Lung (tissue), 12 donors: ENCODE results near the gene AASDHPPT. TPM values are rescaled to one million over a fixed set of nuclear protein-coding genes. Genes with fewer than 3 reads are reported as not detected.

Source experiments
- ATAC-seq: fragments of 200-7000 bp; cut with Tn5 transposase; one replicate; pipeline ENCODE4 v1.9.1; 2020; ENCODE audit warnings: moderate number of reproducible peaks; ENCODE audit not compliant: insufficient read depth, low FRiP score
- DNase-seq, 3 donors: peaks; one replicate each; pipeline ENCODE4 v3.0.0-alpha.2; 2013 to 2017
- H3K27ac ChIP-seq, 2 donors: one replicate each; pipeline ENCODE4 v1.5.1; 2013; ENCODE audit warnings: mild to moderate bottlenecking in 2 of 2, moderate library complexity in 2 of 2, control low read depth in 1 of 2, inconsistent platforms in 1 of 2, low read depth in 1 of 2, low read length in 1 of 2
- H3K27me3 ChIP-seq, 3 donors: one replicate each; pipeline ENCODE4 v1.5.1; 2013; ENCODE audit warnings: low read length in 2 of 3; ENCODE audit not compliant: control insufficient read depth in 3 of 3, insufficient read depth in 3 of 3
- H3K36me3 ChIP-seq, 4 donors: one replicate each; pipeline ENCODE4 v1.5.1; 2013; ENCODE audit warnings: low read length in 4 of 4, mild to moderate bottlenecking in 1 of 4, moderate library complexity in 1 of 4; ENCODE audit not compliant: control insufficient read depth in 4 of 4, insufficient read depth in 4 of 4
- H3K4me1 ChIP-seq, 5 donors: one replicate each; pipeline ENCODE4 v1.5.1; 2013; ENCODE audit warnings: low read length in 5 of 5, mild to moderate bottlenecking in 2 of 5, moderate library complexity in 1 of 5; ENCODE audit not compliant: control insufficient read depth in 5 of 5, insufficient read depth in 5 of 5
- H3K4me3 ChIP-seq: one replicate; pipeline ENCODE4 v1.5.1; 2013; ENCODE audit warnings: mild to moderate bottlenecking, control low read depth, moderate library complexity
- H3K9ac ChIP-seq, 2 donors: one replicate each; pipeline ENCODE4 v1.5.1; 2013; ENCODE audit warnings: low read length in 2 of 2, control low read depth in 1 of 2; ENCODE audit not compliant: insufficient read depth in 1 of 2
- H3K9me3 ChIP-seq, 4 donors: one replicate each; pipeline ENCODE4 v1.5.1; 2013; ENCODE audit warnings: low read length in 3 of 4, mild to moderate bottlenecking in 1 of 4, moderate library complexity in 1 of 4; ENCODE audit not compliant: control insufficient read depth in 4 of 4, insufficient read depth in 3 of 4
- WGBS, 2 donors: extraction: QIAGEN DNeasy Blood & Tissue Kit; methylation state at CpG; one replicate each; pipeline ENCODE4 v1.1.7; 2013; 5-methylcytosine and 5-hydroxymethylcytosine counted together
- polyA plus RNA-seq, 2 donors: library from polyadenylated mRNA; stranded (reverse); fragments of 200-250 nt; gene quantifications; one replicate each; pipeline ENCODE4 v1.2.1, GENCODE V29; 2013
- total RNA-seq, 2 donors: library from RNA; depleted of rRNA in 1 of 2; stranded (reverse); fragments of >200 nt in 1 of 2; gene quantifications; one replicate each; pipeline ENCODE4 v1.2.1, GENCODE V29; 2014 to 2021
- TF ChIP-seq, protein P1 (sequence below): IDR thresholded peaks from 2 replicates; pipeline ENCODE4 v1.5.1; 2012; ENCODE audit warnings: mild to moderate bottlenecking; ENCODE audit errors: control extremely low read depth, extremely low read depth
- donor health status: control.
- donor health status: control.
- donor health status: Bipolar disorder and iron deficiency.
- donor health status: healthy.
- donor health status: DM: yes; HTN: yes; CAD: no.

AASDHPPT gene
- total and polyA plus RNA-seq, 4 donors = 13.0 to 57.2 (median 19.9) TPM

DNA sequence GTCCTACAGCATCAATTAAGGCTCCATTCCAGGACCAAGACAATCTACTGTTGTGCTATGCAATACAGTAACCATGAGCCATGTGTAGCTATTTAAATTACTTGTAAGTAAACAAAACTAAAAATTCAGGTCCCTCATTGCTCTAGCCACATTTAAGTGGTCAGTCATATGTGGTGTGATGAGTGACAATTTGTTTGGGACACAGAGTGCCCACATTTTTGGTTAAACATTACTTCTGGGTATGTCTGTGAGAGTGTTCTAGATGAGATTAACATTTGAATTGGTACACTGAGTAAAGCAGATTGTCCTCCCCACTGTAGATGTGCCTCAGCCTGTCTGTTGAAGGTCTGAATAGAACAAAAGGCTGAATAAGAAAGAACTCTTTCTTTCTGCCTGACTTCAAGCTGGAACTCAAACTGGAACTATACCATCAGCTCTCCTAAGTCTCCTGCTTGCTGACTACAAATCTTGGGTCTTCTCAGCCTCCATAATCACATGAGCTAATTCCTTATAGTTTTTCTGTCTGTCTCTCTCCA is 16.1 kb upstream of the AASDHPPT start:
- no peak overlapping the region for H3K4me3 ChIP-seq
- TF ChIP-seq, protein P1, sequence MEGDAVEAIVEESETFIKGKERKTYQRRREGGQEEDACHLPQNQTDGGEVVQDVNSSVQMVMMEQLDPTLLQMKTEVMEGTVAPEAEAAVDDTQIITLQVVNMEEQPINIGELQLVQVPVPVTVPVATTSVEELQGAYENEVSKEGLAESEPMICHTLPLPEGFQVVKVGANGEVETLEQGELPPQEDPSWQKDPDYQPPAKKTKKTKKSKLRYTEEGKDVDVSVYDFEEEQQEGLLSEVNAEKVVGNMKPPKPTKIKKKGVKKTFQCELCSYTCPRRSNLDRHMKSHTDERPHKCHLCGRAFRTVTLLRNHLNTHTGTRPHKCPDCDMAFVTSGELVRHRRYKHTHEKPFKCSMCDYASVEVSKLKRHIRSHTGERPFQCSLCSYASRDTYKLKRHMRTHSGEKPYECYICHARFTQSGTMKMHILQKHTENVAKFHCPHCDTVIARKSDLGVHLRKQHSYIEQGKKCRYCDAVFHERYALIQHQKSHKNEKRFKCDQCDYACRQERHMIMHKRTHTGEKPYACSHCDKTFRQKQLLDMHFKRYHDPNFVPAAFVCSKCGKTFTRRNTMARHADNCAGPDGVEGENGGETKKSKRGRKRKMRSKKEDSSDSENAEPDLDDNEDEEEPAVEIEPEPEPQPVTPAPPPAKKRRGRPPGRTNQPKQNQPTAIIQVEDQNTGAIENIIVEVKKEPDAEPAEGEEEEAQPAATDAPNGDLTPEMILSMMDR = no peak
- ATAC-seq = no peak

DNA sequence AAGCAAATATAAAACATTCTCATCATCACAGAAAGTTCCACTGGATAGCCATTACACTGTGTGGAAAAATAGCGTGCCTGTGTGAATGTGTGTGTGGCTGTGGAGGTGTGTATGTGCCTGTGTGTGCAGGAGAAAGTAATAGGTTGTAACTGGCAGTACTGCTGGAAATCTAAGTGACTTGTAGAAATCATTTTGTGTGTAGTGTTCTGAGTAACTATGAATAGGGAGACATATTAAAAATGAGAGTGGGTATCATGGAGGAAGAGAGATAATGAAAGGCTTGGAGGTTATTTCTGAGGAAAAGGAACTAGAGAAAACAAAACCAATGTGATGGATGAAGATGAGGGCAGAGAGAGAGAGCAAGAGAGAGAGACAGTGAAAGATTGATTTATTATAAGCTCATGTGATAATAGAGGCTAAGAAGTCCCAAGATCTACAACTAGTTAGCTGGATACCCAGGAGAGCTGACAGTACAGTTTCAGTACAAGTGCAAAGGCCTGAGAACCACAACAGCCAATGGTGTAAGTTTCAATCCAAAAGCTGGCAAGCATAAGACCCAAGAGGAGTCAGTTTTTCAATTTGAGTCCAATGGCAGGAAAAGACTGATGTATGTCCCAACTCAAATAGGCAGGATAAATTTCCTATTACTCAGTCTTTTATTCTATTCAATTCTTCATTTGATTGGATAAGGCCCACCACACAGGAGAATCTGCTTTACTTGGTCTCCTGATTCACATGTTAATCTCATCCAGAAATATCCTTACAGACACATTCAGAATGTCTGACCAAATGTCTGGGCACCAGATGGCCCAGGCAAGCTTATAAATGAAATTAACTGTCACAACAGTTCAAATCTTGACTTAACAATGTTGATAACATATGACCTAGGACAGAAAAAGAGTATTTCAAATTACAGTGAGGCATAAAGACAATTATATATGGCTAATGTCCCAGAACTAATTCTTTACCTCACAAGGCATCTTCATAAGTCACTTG is 15.2 kb upstream of the AASDHPPT start:
- no peak for ATAC-seq
- H3K27me3 ChIP-seq = no peaks in the 10 kb centered on the region
- TF ChIP-seq, protein P1 = no peak
- no peak overlapping the region for H3K4me3 ChIP-seq
- peaks cover 0 to 1% (median 0%) of the 10 kb centered on the region in 4 donors for H3K36me3 ChIP-seq
- H3K9me3 ChIP-seq = no peaks in the 10 kb centered on the region
- 91 to 97% methylated on average over 1 of the region's 1 CpG for whole genome bisulfite sequencing, 2 donors
- no peaks in the 10 kb centered on the region for H3K4me1 ChIP-seq
- no peak overlapping the region for H3K9ac ChIP-seq
- no peak overlapping the region for H3K27ac ChIP-seq
- DNase-seq = no peak

More for the DNA sequence above, 16.1 kb upstream of the AASDHPPT start:
- Histone ChIP-seq H3K27me3 (no peaks in the 10 kb centered on the region), H3K9ac (no peak overlapping the region), H3K4me1 (no peaks in the 10 kb centered on the region), H3K9me3 (no peaks in the 10 kb centered on the region), H3K27ac (no peak overlapping the region), H3K36me3 (no peaks in the 10 kb centered on the region)
- DNase-seq = no peak

DNA sequence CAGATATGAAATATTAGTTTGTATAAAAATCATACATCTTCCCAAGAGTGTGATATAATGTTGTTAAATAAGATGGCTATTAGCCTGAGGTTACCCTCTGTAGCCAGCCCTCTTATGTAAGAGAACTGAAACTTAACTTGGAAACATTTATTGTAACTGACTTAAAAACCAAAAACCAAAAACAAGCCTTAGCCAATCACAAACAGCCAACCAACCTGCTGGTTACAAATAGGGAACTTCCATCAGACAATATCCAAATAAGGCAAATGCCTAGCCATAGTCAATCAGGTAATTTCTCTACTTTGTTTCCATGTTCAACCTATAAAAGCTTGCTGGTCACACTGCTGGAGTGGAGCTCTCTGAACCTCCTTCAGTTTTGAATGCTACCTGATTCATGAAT is 14.5 kb upstream of the AASDHPPT start:
- Histone ChIP-seq H3K27ac (no peak overlapping the region), H3K4me1 (no peaks in the 10 kb centered on the region), H3K4me3 (no peak overlapping the region), H3K9me3 (no peaks in the 10 kb centered on the region), H3K9ac (no peak overlapping the region), H3K36me3 (peaks cover 0 to 1% (median 0%) of the 10 kb centered on the region in 4 donors), H3K27me3 (no peaks in the 10 kb centered on the region)
- ATAC-seq (no peak), DNase-seq (no peak)
- TF ChIP-seq, protein P1 = no peak
